Panc1 (cell line): Measurements from ENCODE around the gene JADE3. TPM values are rescaled to one million over a fixed set of nuclear protein-coding genes. Genes with fewer than 3 reads are reported as not detected.
A peak's percentile ranks its signal among the peaks of the same experiment; 100 is the strongest.

Source experiments
- ATAC-seq: fragments of 200-7000 bp; cut with Tn5 transposase; 2 replicates; pipeline ENCODE4 v1.9.1; 2020; ENCODE audit warnings: mild to moderate bottlenecking, moderate library complexity
- BruUV-seq: library from RNA; stranded (reverse); fragments of 400-500 nt; replicated peaks from 2 replicates; lab custom pipeline; 2021; lab: Mats Ljungman, UMichigan
- CTCF ChIA-PET: fragments of 300-600 bp; sonication (Branson Sonifier 250); formaldehyde crosslinking; loops from one replicate; lab custom pipeline; 2022; ENCODE audit warnings: antibody characterized with exemption; lab: Charles Lee
- POLR2A ChIA-PET: fragments of 300-600 bp; sonication (Branson Sonifier 250); formaldehyde crosslinking; loops from one replicate; lab custom pipeline; 2022; ENCODE audit warnings: antibody characterized with exemption; lab: Charles Lee
- DNase-seq: peaks from one replicate; pipeline ENCODE4 v3.0.0-alpha.2; 2010; ENCODE audit warnings: low read depth, low spot score
- H3K27ac ChIP-seq: 2 replicates; pipeline ENCODE4 v1.5.1; 2011; ENCODE audit warnings: mild to moderate bottlenecking, low read length, inconsistent platforms
- H3K27me3 ChIP-seq: fragments of 200-500 bp; sonication (Bioruptor generic); 2 replicates; pipeline ENCODE4 v1.6.0; 2014; ENCODE audit warnings: low read length, inconsistent platforms; ENCODE audit not compliant: control insufficient read depth, insufficient read depth
- H3K36me3 ChIP-seq: fragments of 200-500 bp; sonication (Bioruptor generic); 2 replicates; pipeline ENCODE4 v1.5.1; 2014; ENCODE audit warnings: inconsistent platforms, mild to moderate bottlenecking, low read length, moderate library complexity; ENCODE audit not compliant: control insufficient read depth, insufficient read depth
- H3K4me1 ChIP-seq: 2 replicates; pipeline ENCODE4 v1.5.1; 2011; ENCODE audit warnings: inconsistent platforms, mild to moderate bottlenecking, low read length, moderate library complexity; ENCODE audit not compliant: control insufficient read depth, insufficient read depth
- H3K4me3 ChIP-seq, 2 experiments: 2 replicates each; pipeline ENCODE4 v1.5.1; 2011 to 2012; ENCODE audit warnings: low read depth in 2 of 2, low read length in 2 of 2, mild to moderate bottlenecking in 2 of 2, inconsistent platforms in 1 of 2, moderate library complexity in 1 of 2
- H3K9me3 ChIP-seq: fragments of 200-500 bp; sonication (Bioruptor generic); 2 replicates; pipeline ENCODE4 v1.5.1; 2014; ENCODE audit warnings: low read depth, mild to moderate bottlenecking, inconsistent platforms, low read length, moderate library complexity; ENCODE audit not compliant: control insufficient read depth, insufficient read depth
- CTCF ChIP-seq: fragments of 450-650 bp; IDR thresholded peaks from 2 replicates; pipeline ENCODE4 v1.5.1; 2017; ENCODE audit warnings: mild to moderate bottlenecking
- POLR2AphosphoS5 ChIP-seq: IDR thresholded peaks from 2 replicates; pipeline ENCODE4 v1.6.1; 2012; ENCODE audit warnings: mild to moderate bottlenecking, low read depth, low read length, moderate library complexity
- REST ChIP-seq, 2 experiments: IDR thresholded peaks; 2 replicates each; pipeline ENCODE4 v1.6.1; 2011 to 2012; ENCODE audit warnings: low read depth in 2 of 2, control low read depth in 1 of 2, low read length in 1 of 2, mild to moderate bottlenecking in 1 of 2, moderate library complexity in 1 of 2; ENCODE audit not compliant: insufficient read depth in 1 of 2
- SIN3A ChIP-seq: IDR thresholded peaks from 2 replicates; pipeline ENCODE4 v1.6.1; 2012; ENCODE audit warnings: low read depth, mild to moderate bottlenecking, low read length, moderate library complexity, borderline replicate concordance; ENCODE audit not compliant: insufficient read depth
- TCF7L2 ChIP-seq: IDR thresholded peaks from 2 replicates; pipeline ENCODE4 v1.6.1; 2011; ENCODE audit warnings: mild to moderate bottlenecking, low read depth, low read length, inconsistent platforms
- in situ Hi-C: cut with HindIII; loops from 2 replicates; pipeline ENCODE4 v1.10.0; 2016; ENCODE audit warnings: low sequenced_read_pairs, low pct_unique_long_range_greater_than_20kb
- intact Hi-C: fragments of 100-400 bp; cut with micrococcal nuclease; formaldehyde crosslinking; loops from one replicate; pipeline ENCODE4 v1.10.0; 2022; ENCODE audit not compliant: unreplicated experiment
- total RNA-seq: library from RNA; stranded (reverse); gene quantifications from one replicate; pipeline ENCODE4 v1.2.1, GENCODE V29; 2021; ENCODE audit not compliant: unreplicated experiment

JADE3 gene
- total RNA-seq, 1 experiment from 2014 or later: 22.2 TPM

- in situ Hi-C loops: no loop called here
- TSS peak; percentile 74 for BruUV-seq
- intact Hi-C loops: no loop called here
- DNase-seq (no peak), ATAC-seq (no peak)
- no peaks in the 10 kb centered on the region for H3K9me3 ChIP-seq
- H3K27me3 ChIP-seq: no peaks in the 10 kb centered on the region
- POLR2A ChIA-PET: no interaction called here
- TF ChIP-seq POLR2AphosphoS5: no peak
- TF ChIP-seq TCF7L2: no peak
- TF ChIP-seq REST (IDR thresholded peaks at IDR 0.05; ENCODE audit: insufficient read depth in 1 of 2, low read depth in 2 of 2, low read length in 1 of 2): no peak
- no peak for TF ChIP-seq SIN3A
- TF ChIP-seq CTCF: no peak
- CTCF ChIA-PET: interaction anchor here (0.6 kb wide), 1 partner anchor 324 kb away, joined by 13 read pairs; no protein-coding TSS in a partner anchor
- H3K36me3 ChIP-seq: no peaks in the 10 kb centered on the region
- H3K4me3 ChIP-seq: peak overlapping the region; percentile 68 to 73
- peak overlapping the region; percentile 83 for H3K27ac ChIP-seq
- peaks cover 13% of the 10 kb centered on the region for H3K4me1 ChIP-seq
Measured at GRCh38 chrX:46913667-46914066, 1.4 kb downstream of the JADE3 start.

DNA sequence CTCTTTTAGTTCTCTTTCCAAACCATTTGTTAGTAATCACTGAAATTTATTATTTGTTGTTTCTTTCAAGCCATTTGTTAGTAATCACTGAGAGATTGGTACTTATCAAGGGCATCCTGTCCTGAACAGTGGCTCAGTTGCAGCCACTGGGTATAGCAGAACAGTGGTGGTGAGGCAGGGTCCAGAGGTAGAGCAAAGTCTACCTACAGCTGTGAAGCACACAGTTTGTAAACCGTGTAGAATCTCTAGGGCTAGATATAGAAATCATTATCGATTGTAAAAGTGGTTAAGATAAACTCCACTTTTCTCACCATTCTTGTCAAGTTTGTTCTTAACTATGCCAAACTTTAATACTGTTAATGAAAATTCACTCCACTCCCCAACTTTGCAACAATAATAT is 4.1 kb downstream of the JADE3 start:
- Histone ChIP-seq H3K9me3 (no peaks in the 10 kb centered on the region), H3K36me3 (no peaks in the 10 kb centered on the region), H3K4me1 (peaks cover 13% of the 10 kb centered on the region), H3K27ac (no peak overlapping the region), H3K4me3 (no peak overlapping the region), H3K27me3 (no peaks in the 10 kb centered on the region)
- BruUV-seq: no TSS peak
- POLR2A ChIA-PET: no interaction called here
- TF ChIP-seq CTCF (no peak), TCF7L2 (no peak), POLR2AphosphoS5 (no peak), REST (IDR thresholded peaks at IDR 0.05; ENCODE audit: insufficient read depth in 1 of 2, low read depth in 2 of 2, low read length in 1 of 2) (no peak), SIN3A (no peak)
- in situ Hi-C loops (no loop called here), intact Hi-C loops (no loop called here)
- no peak for ATAC-seq
- no peak for DNase-seq
- CTCF ChIA-PET: no interaction called here
